PC-3 (cell line): ENCODE results near the gene KIAA1549. TPM values are rescaled to one million over a fixed set of nuclear protein-coding genes. Genes with fewer than 3 reads are reported as not detected.

ENCODE experiments used
- ATAC-seq: fragments of 200-7000 bp; cut with Tn5 transposase; 2 replicates; pipeline ENCODE4 v1.9.1; 2020; ENCODE audit warnings: mild to moderate bottlenecking, moderate library complexity
- BruUV-seq: library from RNA; stranded (reverse); fragments of 400-500 nt; replicated peaks from 2 replicates; lab custom pipeline; 2021; lab: Mats Ljungman, UMichigan
- CTCF ChIA-PET: fragments of 300-600 bp; sonication (Branson Sonifier 250); formaldehyde crosslinking; loops from one replicate; lab custom pipeline; 2022; ENCODE audit warnings: antibody characterized with exemption; lab: Charles Lee
- POLR2A ChIA-PET: fragments of 300-600 bp; sonication (Branson Sonifier 250); formaldehyde crosslinking; loops from one replicate; lab custom pipeline; 2022; ENCODE audit warnings: antibody characterized with exemption; ENCODE audit not compliant: unreplicated experiment; lab: Charles Lee
- DNase-seq: peaks from one replicate; pipeline ENCODE4 v3.0.0-alpha.2; 2015
- H2AFZ ChIP-seq: fragments of 300-600 bp; sonication (generic); 2 replicates; pipeline ENCODE4 v1.6.0; 2016; ENCODE audit warnings: antibody characterized with exemption, low read length
- H3F3A ChIP-seq: fragments of 300-600 bp; sonication (generic); one replicate; pipeline ENCODE4 v1.6.0; 2017; ENCODE audit warnings: antibody characterized with exemption, low read length, control low read depth, mild to moderate bottlenecking; ENCODE audit not compliant: unreplicated experiment
- H3K27ac ChIP-seq: fragments of 300-600 bp; sonication (generic); 2 replicates; pipeline ENCODE4 v1.5.1; 2016; ENCODE audit warnings: mild to moderate bottlenecking, low read length
- H3K27me3 ChIP-seq: fragments of 300-600 bp; sonication (generic); 2 replicates; pipeline ENCODE4 v1.6.1; 2016; ENCODE audit warnings: low read length, mixed read lengths
- H3K36me3 ChIP-seq: fragments of 300-600 bp; sonication (generic); 2 replicates; pipeline ENCODE4 v1.6.1; 2016; ENCODE audit warnings: low read depth, mixed run types, low read length, mixed read lengths
- H3K4me1 ChIP-seq: fragments of 300-600 bp; sonication (generic); 2 replicates; pipeline ENCODE4 v1.5.1; 2016; ENCODE audit warnings: low read length; ENCODE audit not compliant: insufficient read depth
- H3K4me2 ChIP-seq: fragments of 300-600 bp; sonication (generic); 2 replicates; pipeline ENCODE4 v1.6.0; 2016; ENCODE audit warnings: low read length
- H3K4me3 ChIP-seq: fragments of 300-600 bp; sonication (generic); 2 replicates; pipeline ENCODE4 v1.5.1; 2016; ENCODE audit warnings: mild to moderate bottlenecking, low read length, mixed read lengths
- H3K79me2 ChIP-seq: fragments of 300-600 bp; sonication (generic); 2 replicates; pipeline ENCODE4 v1.6.1; 2017; ENCODE audit warnings: low read length, mixed read lengths
- H3K9ac ChIP-seq: fragments of 300-600 bp; sonication (generic); 2 replicates; pipeline ENCODE4 v1.6.0; 2016; ENCODE audit warnings: mild to moderate bottlenecking, low read length
- H3K9me2 ChIP-seq: fragments of 300-600 bp; sonication (generic); replicated peaks from 2 replicates; pipeline ENCODE4 v1.6.1; 2016; ENCODE audit warnings: mixed run types, low read length, mixed read lengths
- H3K9me3 ChIP-seq: fragments of 300-600 bp; sonication (generic); 2 replicates; pipeline ENCODE4 v1.6.1; 2016; ENCODE audit warnings: low read length, mixed read lengths
- H4K20me1 ChIP-seq: fragments of 300-600 bp; sonication (generic); 2 replicates; pipeline ENCODE4 v1.6.1; 2016; ENCODE audit warnings: low read length, mixed read lengths
- CTCF ChIP-seq: fragments of 300-600 bp; sonication (generic); conservative IDR thresholded peaks from 2 replicates; pipeline ENCODE4 v1.5.1; 2017; ENCODE audit warnings: antibody characterized with exemption, low read depth, mild to moderate bottlenecking, low read length
- EZH2 ChIP-seq: fragments of 300-600 bp; sonication (generic); IDR thresholded peaks from one replicate; pipeline ENCODE4 v1.6.1; 2017; ENCODE audit warnings: antibody characterized with exemption, mild to moderate bottlenecking, low read length; ENCODE audit not compliant: unreplicated experiment
- EZH2phosphoT487 ChIP-seq: fragments of 300-600 bp; sonication (generic); IDR thresholded peaks from 2 replicates; pipeline ENCODE4 v1.6.1; 2018; ENCODE audit warnings: mild to moderate bottlenecking, antibody characterized with exemption, low read length, borderline replicate concordance
- intact Hi-C: fragments of 100-400 bp; cut with micrococcal nuclease; formaldehyde crosslinking; loops from 2 replicates; pipeline ENCODE4 v1.9.0; 2023
- total RNA-seq: library from RNA; depleted of rRNA; stranded (reverse); fragments of >200 nt; gene quantifications from 2 replicates; pipeline ENCODE4 v1.2.3, GENCODE V29; 2014

Gene KIAA1549
- total RNA-seq, 1 experiment from 2014 or later = 8.2 TPM

- ATAC-seq (no peak), DNase-seq (no peak)
- CTCF ChIA-PET = no interaction called here
- intact Hi-C loops = no loop called here
- Histone ChIP-seq H3K36me3 (no peaks in the 10 kb centered on the region), H3K9me3 (no peaks in the 10 kb centered on the region), H3F3A (no peaks in the 10 kb centered on the region), H3K4me2 (no peak overlapping the region), H3K9me2 (no peaks in the 10 kb centered on the region), H4K20me1 (no peaks in the 10 kb centered on the region), H3K4me3 (no peak overlapping the region), H3K79me2 (peaks cover 23% of the 10 kb centered on the region; the same call in 1 of the 2 replicates), H3K4me1 (peaks cover 14% of the 10 kb centered on the region), H3K27ac (no peak overlapping the region), H3K9ac (no peak overlapping the region), H2AFZ (no peak overlapping the region), H3K27me3 (no peaks in the 10 kb centered on the region)
- no peak for TF ChIP-seq EZH2
- no peak for TF ChIP-seq EZH2phosphoT487
- TF ChIP-seq CTCF = no peak
- no TSS peak for BruUV-seq
- POLR2A ChIA-PET = no interaction called here
These were observed 56.5 kb downstream of the KIAA1549 start for GRCh38 chr7:138924501-138925225.

- H3K9me3 ChIP-seq = no peaks in the 10 kb centered on the region
- POLR2A ChIA-PET = no interaction called here
- H3K4me3 ChIP-seq = no peak overlapping the region
- H3K4me2 ChIP-seq = no peak overlapping the region
- DNase-seq (no peak), ATAC-seq (no peak)
- no peak for TF ChIP-seq EZH2phosphoT487
- no peak for TF ChIP-seq CTCF
- no peak for TF ChIP-seq EZH2
- no peaks in the 10 kb centered on the region for H3K9me2 ChIP-seq
- peaks cover 43% of the 10 kb centered on the region for H3K79me2 ChIP-seq
- no peak overlapping the region for H2AFZ ChIP-seq
- CTCF ChIA-PET = no interaction called here
- no peaks in the 10 kb centered on the region for H4K20me1 ChIP-seq
- intact Hi-C loops = no loop called here
- no TSS peak for BruUV-seq
- no peak overlapping the region for H3K27ac ChIP-seq
- peaks cover 24% of the 10 kb centered on the region for H3K36me3 ChIP-seq
- peaks cover 25% of the 10 kb centered on the region for H3K4me1 ChIP-seq
- no peak overlapping the region for H3K9ac ChIP-seq
- no peaks in the 10 kb centered on the region for H3F3A ChIP-seq
- no peaks in the 10 kb centered on the region for H3K27me3 ChIP-seq
These were observed 59.9 kb downstream of the KIAA1549 start for GRCh38 chr7:138921277-138921676.

GRCh38 chr7:138919911-138920310 is 61.3 kb downstream of the KIAA1549 start:
- Histone ChIP-seq H3K9ac (peak overlapping the region; percentile 56), H3K36me3 (peaks cover 31% of the 10 kb centered on the region), H3K4me3 (peak overlapping the region; percentile 6; the same call in 1 of the 2 replicates), H3K27ac (peak overlapping the region; percentile 92), H2AFZ (no peak overlapping the region), H3K9me3 (no peaks in the 10 kb centered on the region), H4K20me1 (no peaks in the 10 kb centered on the region), H3K27me3 (no peaks in the 10 kb centered on the region), H3K4me1 (peaks cover 19% of the 10 kb centered on the region), H3F3A (no peaks in the 10 kb centered on the region), H3K4me2 (peak overlapping the region; percentile 54), H3K9me2 (no peaks in the 10 kb centered on the region), H3K79me2 (peaks cover 46% of the 10 kb centered on the region)
- TF ChIP-seq EZH2 (no peak), EZH2phosphoT487 (no peak), CTCF (no peak)
- CTCF ChIA-PET = interaction anchor here (0.6 to 1.4 kb wide), 5 partner anchors 15 to 197 kb away, joined by 3 to 18 read pairs (median 6); no protein-coding TSS in a partner anchor
- POLR2A ChIA-PET = interaction anchor here (0.6 to 1.4 kb wide), 4 partner anchors 15 to 400 kb away, joined by 4 to 14 read pairs (median 8); partner anchors contain the start of gene KIAA1549
- DNase-seq = no peak
- intact Hi-C loops = loop anchor here (1.0 to 2.0 kb wide), 3 partner anchors 15 to 31 kb away; no protein-coding TSS in a partner anchor
- peak; percentile 20 for ATAC-seq
- BruUV-seq = no TSS peak
